ENCODE data around the gene NEURL1. TPM values are rescaled to one million over a fixed set of nuclear protein-coding genes. Genes with fewer than 3 reads are reported as not detected.

The NEURL1 gene
- 0.30 and 0.46 TPM in 2 replicates for total RNA-seq
- 1.3 TPM for total RNA-seq (2013)
- 0.57 and 0.74 TPM in 2 replicates for polyA plus RNA-seq
- 0.57 and 0.77 TPM in 2 replicates for polyA minus RNA-seq

- H3K27ac Mint-ChIP-seq: no peak within 1 kb of the TSS
- H3K4me3 Mint-ChIP-seq: peak within 1 kb of the TSS; percentile 84
- peaks cover 34% of the 10 kb centered on the region for H3K4me1 Mint-ChIP-seq
- H3K27ac ChIP-seq (ENCODE audit: low read length in 2 of 2): no peak within 1 kb of the TSS
- no peak for TF ChIP-seq CTCF (IDR thresholded peaks at IDR 0.05)
- peaks cover 0 to 2% (median 0%) of the 10 kb centered on the region in 3 donors for H3K9me3 ChIP-seq (ENCODE audit: control extremely low read depth in 1 of 3, control insufficient read depth in 2 of 3, insufficient read depth in 1 of 3, low read length in 2 of 3)
- no peaks in the 10 kb centered on the region for H3K79me2 ChIP-seq (ENCODE audit: control insufficient read depth, insufficient read depth, low read length)
- H3K4me3 ChIP-seq (ENCODE audit: control extremely low read depth in 1 of 5, extremely low read depth in 1 of 5, insufficient read depth in 1 of 5, low read depth in 2 of 5, low read length in 4 of 5): peak within 1 kb of the TSS in 4 of 5 experiments; percentile 28 to 57 (median 45)
- ATAC-seq (ENCODE audit: low read depth): no peak
- ChIA-PET POLR2A (no interaction called here), CTCF (interaction anchor here (1.1 to 12.2 kb wide), 4 partner anchors 8 to 193 kb away, joined by 3 to 345 read pairs (median 6); no protein-coding TSS in a partner anchor)
- peaks cover 25 to 26% of the 10 kb centered on the region in 2 donors for H3K4me1 ChIP-seq (ENCODE audit: control insufficient read depth in 2 of 2, insufficient read depth in 2 of 2, low read length in 2 of 2)
- no peaks in the 10 kb centered on the region for H3K36me3 ChIP-seq (replicated peaks in 1 of 2; ENCODE audit: control extremely low read depth in 1 of 2, control insufficient read depth in 1 of 2, extremely low read depth in 1 of 2, insufficient read depth in 2 of 2, low read length in 1 of 2)
- peaks cover 49% of the 10 kb centered on the region for H3K27me3 Mint-ChIP-seq
- H3K9me3 Mint-ChIP-seq (ENCODE audit: insufficient read depth): no peaks in the 10 kb centered on the region
- peak within 1 kb of the TSS; percentile 56 for H2AFZ ChIP-seq (ENCODE audit: insufficient read depth, low read depth, low read length, poor library complexity, severe bottlenecking)
- peak; percentile 55 for DNase-seq
- intact Hi-C loops (cut with micrococcal nuclease): loop anchor here (5.0 kb wide), 1 partner anchor 99 kb away; no protein-coding TSS in a partner anchor
- H3K9ac ChIP-seq (ENCODE audit: low read length): peak within 1 kb of the TSS; percentile 54
- peak within 1 kb of the TSS; percentile 86 for H3K4me2 ChIP-seq (replicated peaks; ENCODE audit: low read depth, low read length, poor library complexity, severe bottlenecking)
- 5% methylated on average over 65 of the region's 65 CpGs for WGBS (ENCODE audit: insufficient coverage)
- H3K27me3 ChIP-seq (replicated peaks in 1 of 4; ENCODE audit: control extremely low read depth in 1 of 4, control insufficient read depth in 3 of 4, insufficient read depth in 4 of 4, low read length in 3 of 4): peaks cover 0 to 40% (median 25%) of the 10 kb centered on the region in 4 experiments
- H4K20me1 ChIP-seq (ENCODE audit: control insufficient read depth, insufficient read depth, low read length, poor library complexity, severe bottlenecking): no peaks in the 10 kb centered on the region
Observed at GRCh38 chr10:103493362-103493915, at the start of gene NEURL1. NEURL1 (plus strand) TSS chr10:103493705; CDS start chr10:103494388, 683 bp downstream.

GRCh38 chr10:103444478-103444877, 49.0 kb upstream of the NEURL1 start:
- ChIA-PET CTCF (interaction anchor here (1.2 to 3.1 kb wide), 2 partner anchors 21 to 39 kb away, joined by 4 to 7 read pairs; no protein-coding TSS in a partner anchor), POLR2A (no interaction called here)
- peaks cover 0 to 5% of the 10 kb centered on the region in 2 donors for H3K4me1 ChIP-seq (ENCODE audit: control insufficient read depth in 2 of 2, insufficient read depth in 2 of 2, low read length in 2 of 2)
- Mint-ChIP-seq H3K4me1 (peaks cover 9% of the 10 kb centered on the region), H3K27ac (peak overlapping the region; percentile 43), H3K27me3 (no peaks in the 10 kb centered on the region), H3K4me3 (no peak overlapping the region), H3K9me3 (ENCODE audit: insufficient read depth) (no peaks in the 10 kb centered on the region)
- H3K27ac ChIP-seq (ENCODE audit: low read length in 2 of 2): no peak overlapping the region
- H3K4me2 ChIP-seq (replicated peaks; ENCODE audit: low read depth, low read length, poor library complexity, severe bottlenecking): no peak overlapping the region
- peaks cover 0 to 76% of the 10 kb centered on the region in 2 experiments for H3K36me3 ChIP-seq (replicated peaks in 1 of 2; ENCODE audit: control extremely low read depth in 1 of 2, control insufficient read depth in 1 of 2, extremely low read depth in 1 of 2, insufficient read depth in 2 of 2, low read length in 1 of 2)
- no peaks in the 10 kb centered on the region for H4K20me1 ChIP-seq (ENCODE audit: control insufficient read depth, insufficient read depth, low read length, poor library complexity, severe bottlenecking)
- H3K9ac ChIP-seq (ENCODE audit: low read length): no peak overlapping the region
- intact Hi-C loops (cut with micrococcal nuclease): no loop called here
- H3K9me3 ChIP-seq (ENCODE audit: control extremely low read depth in 1 of 3, control insufficient read depth in 2 of 3, insufficient read depth in 1 of 3, low read length in 2 of 3): no peaks in the 10 kb centered on the region
- ATAC-seq (ENCODE audit: low read depth) (no peak), DNase-seq (no peak)
- H2AFZ ChIP-seq (ENCODE audit: insufficient read depth, low read depth, low read length, poor library complexity, severe bottlenecking): no peak overlapping the region
- TF ChIP-seq EZH2 (IDR thresholded peaks at IDR 0.05; ENCODE audit: borderline replicate concordance, insufficient read depth, low read depth, low read length, poor library complexity, severe bottlenecking) (no peak), CTCF (IDR thresholded peaks at IDR 0.05) (no peak)
- H3K4me3 ChIP-seq (ENCODE audit: control extremely low read depth in 1 of 5, extremely low read depth in 1 of 5, insufficient read depth in 1 of 5, low read depth in 2 of 5, low read length in 4 of 5): no peak overlapping the region
- 94% methylated on average over 10 of the region's 10 CpGs for WGBS (ENCODE audit: insufficient coverage)
- no peaks in the 10 kb centered on the region for H3K27me3 ChIP-seq (replicated peaks in 1 of 4; ENCODE audit: control extremely low read depth in 1 of 4, control insufficient read depth in 3 of 4, insufficient read depth in 4 of 4, low read length in 3 of 4)
- H3K79me2 ChIP-seq (ENCODE audit: control insufficient read depth, insufficient read depth, low read length): no peaks in the 10 kb centered on the region
